Central memory CD8-positive, alpha-beta T cell (primary cell): ENCODE measurements around the gene ITPR3.
"Not testable (repeated sequence)": the region's sequence is repeated elsewhere in the genome, so short reads cannot be mapped to it uniquely, and the experiment has no call there.

ENCODE experiments used
- ATAC-seq: fragments of 150-1000 bp; cut with Tn5 transposase; replicated peaks from 2 replicates; pipeline ENCODE4 v1.10.0; 2022; ENCODE audit warnings: mild to moderate bottlenecking, moderate FRiP score, moderate number of reproducible peaks; ENCODE audit not compliant: poor library complexity, severe bottlenecking; ENCODE audit errors: extremely low read depth
- DNase-seq, 2 donors: peaks; one replicate each; pipeline ENCODE4 v3.0.0; 2021; ENCODE audit warnings: low spot score in 2 of 2
- H3K27ac Mint-ChIP-seq: one replicate; pipeline ENCODE4 v1.8.0; 2022; ENCODE audit warnings: low read depth, mild to moderate bottlenecking, moderate library complexity, mixed read lengths
- H3K27me3 Mint-ChIP-seq: one replicate; pipeline ENCODE4 v1.8.0; 2022; ENCODE audit warnings: mixed read lengths
- H3K36me3 Mint-ChIP-seq: one replicate; pipeline ENCODE4 v1.8.0; 2022; ENCODE audit warnings: mild to moderate bottlenecking, moderate library complexity, mixed read lengths; ENCODE audit not compliant: insufficient read depth
- H3K4me1 Mint-ChIP-seq: one replicate; pipeline ENCODE4 v1.8.0; 2022; ENCODE audit warnings: mixed read lengths
- H3K4me3 Mint-ChIP-seq: one replicate; pipeline ENCODE4 v1.8.0; 2022; ENCODE audit warnings: mild to moderate bottlenecking, moderate library complexity, mixed read lengths
- H3K9me3 Mint-ChIP-seq: one replicate; pipeline ENCODE4 v1.8.0; 2022; ENCODE audit warnings: mixed read lengths

ITPR3 gene

DNA sequence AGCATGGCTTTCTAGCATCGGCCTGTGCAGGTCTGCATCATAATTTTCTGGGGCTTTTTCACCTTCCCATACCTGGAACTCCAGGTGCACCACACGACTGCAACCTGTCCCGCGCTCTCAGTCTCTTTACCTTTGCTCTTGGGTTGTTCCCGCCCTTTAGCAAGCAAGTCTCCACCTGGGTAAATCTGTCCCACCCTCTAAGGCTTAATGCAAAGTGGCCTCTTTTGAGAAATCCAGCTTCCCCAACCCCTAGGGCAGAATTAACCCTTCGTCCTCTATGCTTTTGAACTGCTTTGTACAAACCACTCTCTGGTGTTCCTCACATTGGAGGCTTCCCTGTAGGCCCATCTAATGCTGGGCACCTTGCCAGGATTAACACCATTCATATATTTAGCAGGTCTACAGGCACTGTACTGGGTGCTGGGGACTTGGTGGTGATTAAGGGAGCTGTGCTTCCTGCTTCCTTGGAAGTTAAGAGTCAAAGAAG is 2.8 kb downstream of the ITPR3 start:
- H3K27me3 Mint-ChIP-seq: no peaks in the 10 kb centered on the region
- peaks cover 68% of the 10 kb centered on the region for H3K4me1 Mint-ChIP-seq
- peak overlapping the region; percentile 87 for H3K4me3 Mint-ChIP-seq
- no peaks in the 10 kb centered on the region for H3K9me3 Mint-ChIP-seq
- ATAC-seq (no peak), DNase-seq (no peak)
- H3K36me3 Mint-ChIP-seq: peaks cover 13% of the 10 kb centered on the region
- H3K27ac Mint-ChIP-seq: peak overlapping the region; percentile 25

DNA sequence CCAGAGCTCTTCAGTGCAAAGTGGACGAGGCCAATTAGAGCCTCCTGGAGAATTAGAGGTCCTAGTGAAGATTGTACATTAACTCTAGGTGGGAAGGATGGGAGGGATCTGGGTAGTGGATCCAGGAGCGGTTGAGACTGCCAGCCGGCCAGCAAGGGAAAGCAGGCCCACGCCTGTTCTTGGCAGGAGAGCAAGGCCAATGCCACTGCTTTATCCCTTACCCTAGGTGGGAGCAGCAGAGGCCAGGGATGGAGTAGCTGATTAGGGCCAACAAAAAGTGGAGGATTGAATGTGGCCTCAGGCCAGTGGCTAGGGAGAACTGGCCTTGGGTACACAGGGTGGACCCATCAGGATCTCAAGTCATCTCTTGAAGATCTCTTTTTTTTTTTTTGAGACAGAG is 3.7 kb downstream of the ITPR3 start:
- no peaks in the 10 kb centered on the region for H3K9me3 Mint-ChIP-seq
- H3K4me1 Mint-ChIP-seq: peaks cover 59% of the 10 kb centered on the region
- peaks cover 12% of the 10 kb centered on the region for H3K36me3 Mint-ChIP-seq
- no peaks in the 10 kb centered on the region for H3K27me3 Mint-ChIP-seq
- H3K4me3 Mint-ChIP-seq: no peak overlapping the region
- peak overlapping the region; percentile 36 for H3K27ac Mint-ChIP-seq
- DNase-seq (no peak), ATAC-seq (no peak)

DNA sequence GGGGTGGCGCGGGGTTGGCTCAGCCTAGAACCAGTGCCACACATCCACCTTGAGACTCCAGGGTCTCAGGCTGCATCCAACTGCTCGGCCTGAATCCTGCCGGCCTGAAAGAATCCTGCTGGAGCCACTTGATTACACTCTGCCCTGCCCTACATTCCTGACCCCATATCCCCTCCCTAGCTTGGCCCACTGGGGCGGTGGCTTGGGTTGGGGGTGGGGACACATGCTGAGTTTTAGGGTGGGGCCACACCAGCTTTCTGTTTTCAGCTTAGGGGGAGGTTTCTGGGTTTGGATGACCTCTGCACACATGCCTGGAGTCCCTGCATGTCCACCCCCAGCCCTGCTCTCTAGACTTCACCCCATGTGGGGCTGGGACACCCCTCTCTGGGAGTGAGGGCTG is 6.8 kb downstream of the ITPR3 start:
- Mint-ChIP-seq H3K27ac (peak overlapping the region; percentile 27), H3K36me3 (peaks cover 15% of the 10 kb centered on the region)

DNA sequence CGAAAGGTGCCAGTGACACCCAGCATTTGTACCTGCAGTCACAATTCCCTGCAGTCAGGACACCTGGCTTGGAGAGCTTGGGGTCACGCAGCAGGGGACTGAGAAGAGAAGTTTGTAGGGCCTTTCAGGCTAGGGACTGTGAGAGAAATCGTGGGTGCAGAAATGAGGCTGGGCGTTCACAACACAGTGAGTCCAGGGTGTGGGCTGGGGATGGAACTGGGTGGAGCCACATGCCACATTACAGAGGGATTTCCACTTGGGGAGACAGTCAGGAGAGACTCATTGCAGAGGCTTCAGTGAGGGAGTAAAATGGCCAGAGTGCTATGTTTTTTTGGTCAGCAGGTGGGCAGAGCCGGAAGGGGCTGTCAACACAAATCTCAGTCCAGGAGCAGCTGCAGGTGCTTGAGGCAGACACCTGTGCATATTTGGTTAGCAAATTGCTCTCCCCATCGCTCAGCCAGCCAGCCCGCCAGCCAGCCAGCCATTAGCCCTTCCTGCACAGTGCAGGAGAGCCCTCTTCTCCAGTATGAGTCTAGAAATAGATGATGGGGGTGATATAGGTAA is 7.4 kb downstream of the ITPR3 start:
- no peak for ATAC-seq
- Mint-ChIP-seq H3K27ac (no peak overlapping the region), H3K4me1 (peaks cover 62% of the 10 kb centered on the region), H3K4me3 (no peak overlapping the region), H3K9me3 (no peaks in the 10 kb centered on the region), H3K27me3 (no peaks in the 10 kb centered on the region), H3K36me3 (peaks cover 13% of the 10 kb centered on the region)
- DNase-seq: no peak

More for the DNA sequence above, 6.8 kb downstream of the ITPR3 start:
- DNase-seq (no peak), ATAC-seq (no peak)
- Mint-ChIP-seq H3K27me3 (no peaks in the 10 kb centered on the region), H3K4me1 (peaks cover 64% of the 10 kb centered on the region), H3K4me3 (no peak overlapping the region), H3K9me3 (no peaks in the 10 kb centered on the region)

DNA sequence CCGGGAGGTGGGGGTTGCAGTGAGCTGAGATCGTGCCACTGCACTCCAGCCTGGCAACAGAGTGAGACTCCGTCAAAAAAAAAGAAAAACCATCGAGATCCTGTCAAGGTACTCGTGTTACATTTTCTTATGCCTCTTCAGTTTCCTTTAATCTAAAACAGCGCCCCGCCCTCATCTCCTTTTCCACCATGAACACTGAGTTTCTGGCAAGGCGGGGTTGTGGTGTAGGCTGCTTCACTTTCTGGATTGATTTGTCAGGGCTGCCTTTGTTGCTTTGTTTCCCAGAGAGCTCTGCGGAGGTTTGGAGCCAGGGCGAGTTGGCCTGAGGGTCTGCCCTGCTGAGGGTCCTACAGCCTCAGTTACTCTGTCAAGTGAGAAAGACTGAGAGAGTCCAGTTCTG is 8.9 kb downstream of the ITPR3 start:
- DNase-seq: no peak
- Mint-ChIP-seq H3K36me3 (peaks cover 13% of the 10 kb centered on the region), H3K27ac (peak overlapping the region; percentile 68)

DNA sequence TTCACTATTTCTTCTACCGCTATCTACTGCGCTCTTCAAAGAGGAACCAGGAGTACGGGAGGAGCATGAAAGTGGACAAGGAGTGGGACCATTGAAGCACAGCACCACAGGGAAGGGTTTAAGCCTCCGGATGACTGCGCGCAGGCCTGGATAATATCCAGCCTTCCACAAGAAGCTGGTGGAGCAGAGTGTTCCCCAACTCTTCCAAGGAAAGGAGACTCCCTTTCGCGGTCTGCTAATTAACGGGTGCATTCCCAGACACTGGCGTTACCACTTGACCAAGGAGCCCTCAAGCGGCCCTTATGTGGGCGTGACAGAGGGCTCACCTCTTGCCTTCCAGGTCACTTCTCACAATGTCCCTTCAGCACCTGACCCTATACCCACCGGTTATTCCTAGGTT is 10.4 kb downstream of the ITPR3 start:
- H3K4me3 Mint-ChIP-seq, ATAC-seq, DNase-seq, H3K27me3 Mint-ChIP-seq, H3K9me3 Mint-ChIP-seq: not testable (repeated sequence)
- H3K4me1 Mint-ChIP-seq: peaks cover 68% of the 10 kb centered on the region
- peaks cover 21% of the 10 kb centered on the region for H3K36me3 Mint-ChIP-seq
- peak overlapping the region; percentile 73 for H3K27ac Mint-ChIP-seq

More for the DNA sequence above, 8.9 kb downstream of the ITPR3 start:
- no peak for ATAC-seq
- no peaks in the 10 kb centered on the region for H3K27me3 Mint-ChIP-seq
- no peaks in the 10 kb centered on the region for H3K9me3 Mint-ChIP-seq
- no peak overlapping the region for H3K4me3 Mint-ChIP-seq
- H3K4me1 Mint-ChIP-seq: peaks cover 61% of the 10 kb centered on the region

DNA sequence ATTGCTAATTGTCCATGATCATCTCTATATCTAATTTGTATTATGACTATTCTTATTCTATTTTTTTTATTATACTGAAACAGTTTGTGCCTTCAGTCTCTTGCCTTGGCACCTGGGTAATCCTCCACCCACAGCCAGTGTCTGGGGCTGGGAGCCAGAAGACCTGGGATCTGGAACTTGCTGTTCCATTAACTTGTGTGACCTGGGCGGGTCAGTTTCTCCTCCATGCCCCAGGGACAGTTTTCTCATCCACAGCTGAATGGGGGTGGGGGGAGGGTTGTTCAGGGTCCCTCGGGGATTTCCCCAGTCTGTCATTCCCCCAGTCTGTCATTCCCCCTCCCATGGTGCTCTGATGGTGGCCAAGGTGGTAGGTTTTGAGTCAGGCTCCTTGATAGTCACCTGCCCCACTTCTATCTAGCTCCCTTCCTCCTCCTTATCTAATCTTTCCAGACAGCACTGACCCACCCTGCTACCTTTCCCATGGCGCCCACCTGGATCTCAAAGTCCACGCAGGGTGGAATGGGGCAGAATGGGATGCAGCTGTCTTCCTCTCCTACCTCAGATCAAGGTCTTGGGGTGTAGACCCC is 10.9 kb downstream of the ITPR3 start:
- peak overlapping the region; percentile 92 for H3K4me3 Mint-ChIP-seq
- no peak for ATAC-seq
- peaks cover 69% of the 10 kb centered on the region for H3K4me1 Mint-ChIP-seq
- no peaks in the 10 kb centered on the region for H3K9me3 Mint-ChIP-seq
- H3K27me3 Mint-ChIP-seq: no peaks in the 10 kb centered on the region
- peaks cover 17% of the 10 kb centered on the region for H3K36me3 Mint-ChIP-seq
- no peak for DNase-seq
- H3K27ac Mint-ChIP-seq: peak overlapping the region; percentile 73

DNA sequence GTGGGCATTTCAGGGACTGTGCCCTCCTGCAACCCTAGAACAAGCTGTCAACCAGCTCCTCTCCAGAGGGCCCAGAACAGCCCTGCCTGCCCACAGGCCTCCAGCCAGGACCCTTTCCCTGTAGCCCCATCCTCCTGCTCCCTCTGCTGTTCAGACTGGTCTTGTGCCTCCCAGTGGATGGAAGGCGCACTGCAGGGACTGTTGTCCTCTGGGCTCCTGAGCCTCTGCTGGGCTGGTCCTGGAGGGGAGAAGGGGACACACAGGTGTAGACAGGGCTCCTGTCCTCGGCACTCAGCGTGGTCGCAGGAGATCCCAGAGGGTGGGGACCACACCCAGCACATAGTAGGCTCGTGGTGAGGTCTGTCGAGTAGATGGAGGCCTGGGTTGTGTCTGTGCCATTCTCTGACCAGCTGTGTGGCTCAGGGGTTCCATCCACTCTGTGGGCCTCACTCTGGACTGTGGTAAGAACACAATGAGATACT is 11.5 kb downstream of the ITPR3 start:
- no peaks in the 10 kb centered on the region for H3K9me3 Mint-ChIP-seq
- peaks cover 18% of the 10 kb centered on the region for H3K36me3 Mint-ChIP-seq
- DNase-seq (peak; percentile 34 to 39), ATAC-seq (peak; percentile 48)
- peak overlapping the region; percentile 73 for H3K27ac Mint-ChIP-seq
- no peaks in the 10 kb centered on the region for H3K27me3 Mint-ChIP-seq
- H3K4me3 Mint-ChIP-seq: peak overlapping the region; percentile 92
- H3K4me1 Mint-ChIP-seq: peaks cover 65% of the 10 kb centered on the region

DNA sequence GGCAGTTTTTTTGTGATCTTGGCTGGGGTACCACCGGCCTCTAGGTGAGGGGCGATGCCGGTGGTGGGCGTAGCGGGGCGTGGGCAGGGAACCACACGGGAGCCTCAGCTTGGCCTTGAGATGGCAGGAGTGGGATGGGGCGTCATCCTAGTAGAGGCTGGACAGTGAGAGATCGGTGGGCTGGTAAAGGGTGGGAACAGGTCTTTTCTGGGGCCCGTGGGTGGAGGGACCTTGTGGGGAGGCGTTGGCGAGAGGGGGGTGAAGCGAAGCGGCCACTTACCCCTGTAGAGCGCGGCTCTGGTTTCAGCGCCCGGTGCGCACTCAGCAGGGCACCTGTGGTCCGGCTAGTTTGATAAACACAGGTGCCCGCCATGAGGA is 12.0 kb downstream of the ITPR3 start:
- DNase-seq (no peak), ATAC-seq (peak; percentile 11)
- Mint-ChIP-seq H3K4me3 (peak overlapping the region; percentile 92), H3K27me3 (no peaks in the 10 kb centered on the region), H3K36me3 (peaks cover 19% of the 10 kb centered on the region), H3K4me1 (peaks cover 62% of the 10 kb centered on the region), H3K9me3 (no peaks in the 10 kb centered on the region), H3K27ac (peak overlapping the region; percentile 73)

DNA sequence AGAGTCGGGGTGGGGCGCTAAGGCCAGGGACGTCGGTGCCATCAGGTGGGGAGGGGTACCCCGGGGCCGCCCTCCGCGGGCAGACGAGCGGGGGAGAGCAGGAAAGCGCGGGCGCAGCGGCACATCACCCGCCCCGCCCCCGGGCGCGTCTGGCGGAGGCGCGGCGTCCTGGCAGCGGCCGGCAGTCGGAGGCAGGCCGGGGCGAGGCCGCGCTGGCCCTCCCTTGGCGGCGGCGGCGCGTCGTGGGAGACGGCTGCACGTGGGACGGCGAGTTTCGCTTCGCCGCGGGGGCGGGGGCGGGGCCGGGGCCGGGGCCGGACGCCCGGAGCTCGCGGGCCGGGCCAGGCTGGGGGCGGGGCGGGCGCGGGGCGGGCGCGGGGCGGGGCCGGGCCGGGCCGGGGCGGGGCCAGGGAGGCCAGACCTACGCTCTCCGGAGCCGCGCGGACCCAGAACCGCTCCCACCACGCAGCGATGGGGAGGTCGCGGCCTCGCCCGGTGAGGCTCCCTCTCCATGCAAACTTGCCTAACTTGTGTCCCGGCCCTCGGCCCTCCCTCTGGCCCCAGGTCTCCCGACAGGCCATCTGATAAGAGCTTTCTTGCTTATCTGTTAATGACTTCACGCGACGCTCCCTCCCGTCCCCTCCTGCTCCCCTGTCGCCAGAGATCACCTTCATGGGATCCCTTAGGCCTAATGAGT is 12.5 kb downstream of the ITPR3 start:
- Mint-ChIP-seq H3K9me3 (no peaks in the 10 kb centered on the region), H3K27ac (peak overlapping the region; percentile 73), H3K27me3 (no peaks in the 10 kb centered on the region), H3K36me3 (peaks cover 19% of the 10 kb centered on the region), H3K4me3 (peak overlapping the region; percentile 92), H3K4me1 (peaks cover 62% of the 10 kb centered on the region)
- DNase-seq (no peak), ATAC-seq (peak; percentile 76)

DNA sequence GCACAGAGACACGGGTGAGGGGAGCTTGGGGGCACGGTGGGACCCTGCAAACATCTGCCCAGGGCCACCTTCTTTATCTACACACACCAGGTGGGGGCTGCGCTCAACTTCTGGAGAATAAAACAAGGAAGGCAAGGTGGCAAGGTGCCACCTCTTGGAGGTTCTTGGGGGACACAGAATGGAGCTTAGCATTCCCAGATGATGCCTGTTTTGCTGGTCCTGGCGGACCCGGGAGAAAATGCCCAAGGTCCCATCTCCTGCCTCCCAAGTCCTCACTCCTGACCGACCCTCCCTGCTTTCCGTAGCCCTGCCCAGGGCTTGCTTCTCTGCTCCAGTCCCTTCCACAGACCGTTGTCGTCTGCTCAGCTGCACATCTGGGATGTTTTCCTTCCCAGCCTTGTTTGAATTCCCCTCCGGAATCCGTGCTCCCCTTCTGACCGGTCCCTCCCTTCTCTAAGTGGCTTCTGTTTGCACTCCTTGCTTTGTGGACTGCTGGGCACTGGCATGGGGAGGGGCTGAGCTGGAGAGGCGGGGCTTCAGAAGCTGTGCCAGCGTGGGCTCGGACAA is 13.1 kb downstream of the ITPR3 start:
- Mint-ChIP-seq H3K4me3 (peak overlapping the region; percentile 92), H3K4me1 (peaks cover 64% of the 10 kb centered on the region), H3K9me3 (no peaks in the 10 kb centered on the region), H3K27me3 (no peaks in the 10 kb centered on the region), H3K27ac (peak overlapping the region; percentile 67), H3K36me3 (peaks cover 20% of the 10 kb centered on the region)
- DNase-seq: no peak
- ATAC-seq: no peak

DNA sequence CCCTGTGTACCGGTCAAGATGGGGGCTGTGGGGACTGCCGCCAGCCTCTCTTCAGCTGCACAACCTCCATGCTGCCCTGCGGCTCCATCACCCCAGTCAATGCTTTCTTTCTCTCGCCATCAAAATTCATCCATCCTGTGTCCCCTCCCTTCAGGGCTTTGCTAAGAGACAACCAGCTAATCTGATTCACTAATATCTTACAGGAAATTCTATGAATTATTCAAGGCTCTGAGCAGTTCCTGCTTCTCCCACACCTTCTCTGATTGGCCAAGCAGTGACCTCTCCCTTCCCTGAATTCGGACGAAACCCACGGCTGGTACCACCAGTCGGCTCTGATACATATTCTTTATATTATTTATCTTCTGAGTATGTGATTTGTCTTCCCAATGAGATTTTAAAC is 13.8 kb downstream of the ITPR3 start:
- peak overlapping the region; percentile 67 for H3K27ac Mint-ChIP-seq
- H3K4me3 Mint-ChIP-seq: peak overlapping the region; percentile 92
- peaks cover 22% of the 10 kb centered on the region for H3K36me3 Mint-ChIP-seq
- H3K9me3 Mint-ChIP-seq: no peaks in the 10 kb centered on the region
- H3K4me1 Mint-ChIP-seq: peaks cover 71% of the 10 kb centered on the region
- no peaks in the 10 kb centered on the region for H3K27me3 Mint-ChIP-seq
- ATAC-seq (no peak), DNase-seq (no peak)
